ENCODE data around the gene PEX11G.
A peak's percentile ranks its signal among the peaks of the same experiment; 100 is the strongest.

Gene PEX11G

DNA sequence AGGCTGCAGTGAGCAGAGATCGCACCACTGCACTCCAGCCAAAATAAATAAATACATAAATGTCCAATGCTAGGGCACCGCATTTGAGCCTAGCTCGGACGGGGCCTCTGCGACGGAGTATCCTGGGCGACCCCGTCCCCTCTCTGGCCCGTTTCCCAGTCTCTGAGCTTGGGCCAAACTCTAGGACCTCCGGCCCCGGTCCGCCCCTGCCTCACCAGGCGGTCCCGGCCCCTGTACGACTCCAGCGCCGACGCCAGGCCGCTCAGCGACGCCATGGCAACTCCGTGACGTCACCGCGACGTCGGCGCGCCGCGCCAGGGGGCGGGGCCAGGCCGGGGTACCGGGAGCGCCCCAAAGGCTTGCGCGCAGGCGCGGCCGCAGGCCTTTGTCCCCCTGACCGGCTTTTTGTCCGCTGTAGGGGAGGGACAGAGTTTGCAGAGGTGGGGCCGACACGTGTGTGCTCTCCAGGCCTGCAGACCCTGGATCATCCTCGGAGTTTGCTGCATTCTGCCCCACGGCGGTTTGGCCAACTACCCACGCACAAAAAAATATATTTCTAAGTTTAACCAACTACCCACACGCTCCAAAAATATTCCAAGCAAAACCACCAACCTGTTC is at the start of gene PEX11G:
Gene PEX11G, minus strand, starts transcription at position 300 of the 618 bp plus-strand sequence. Its CDS starts 25 bp downstream, at position 275.
- peak; percentile 88 for DNase-seq (ENCODE audit: low spot score)

DNA sequence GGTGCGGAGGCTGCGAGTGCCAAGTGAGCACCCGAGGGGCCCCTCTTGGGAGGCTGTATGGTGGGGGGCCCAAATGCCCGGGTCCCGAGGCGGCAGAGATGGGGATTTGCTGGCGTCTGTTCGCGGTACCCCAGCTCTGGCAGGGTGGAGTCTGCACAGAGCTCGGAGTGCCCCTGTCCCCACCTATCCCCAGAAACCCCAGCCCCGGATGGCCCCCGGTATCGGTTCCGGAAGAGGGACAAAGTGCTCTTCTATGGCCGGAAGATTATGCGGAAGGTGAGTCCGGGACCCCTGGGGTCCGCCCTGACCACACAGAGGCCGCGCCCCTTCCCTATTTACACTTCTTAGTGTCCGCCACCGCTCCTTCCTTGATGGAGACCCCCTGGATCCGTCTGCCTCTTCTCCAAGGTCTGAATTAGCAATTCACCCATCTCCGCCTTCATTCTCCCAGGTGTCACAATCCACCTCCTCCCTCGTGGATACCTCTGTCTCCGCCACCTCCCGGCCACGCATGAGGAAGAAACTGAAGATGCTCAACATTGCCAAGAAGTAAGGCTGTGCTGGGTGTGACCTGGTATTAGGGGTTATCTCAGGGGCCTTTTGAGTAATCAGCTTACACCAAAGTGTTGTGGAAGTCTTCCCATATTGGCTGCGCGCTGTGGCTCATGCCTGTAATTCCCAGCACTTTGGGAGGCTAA is 47.3 kb upstream of the PEX11G start:
- DNase-seq (ENCODE audit: low spot score), result no peak

DNA sequence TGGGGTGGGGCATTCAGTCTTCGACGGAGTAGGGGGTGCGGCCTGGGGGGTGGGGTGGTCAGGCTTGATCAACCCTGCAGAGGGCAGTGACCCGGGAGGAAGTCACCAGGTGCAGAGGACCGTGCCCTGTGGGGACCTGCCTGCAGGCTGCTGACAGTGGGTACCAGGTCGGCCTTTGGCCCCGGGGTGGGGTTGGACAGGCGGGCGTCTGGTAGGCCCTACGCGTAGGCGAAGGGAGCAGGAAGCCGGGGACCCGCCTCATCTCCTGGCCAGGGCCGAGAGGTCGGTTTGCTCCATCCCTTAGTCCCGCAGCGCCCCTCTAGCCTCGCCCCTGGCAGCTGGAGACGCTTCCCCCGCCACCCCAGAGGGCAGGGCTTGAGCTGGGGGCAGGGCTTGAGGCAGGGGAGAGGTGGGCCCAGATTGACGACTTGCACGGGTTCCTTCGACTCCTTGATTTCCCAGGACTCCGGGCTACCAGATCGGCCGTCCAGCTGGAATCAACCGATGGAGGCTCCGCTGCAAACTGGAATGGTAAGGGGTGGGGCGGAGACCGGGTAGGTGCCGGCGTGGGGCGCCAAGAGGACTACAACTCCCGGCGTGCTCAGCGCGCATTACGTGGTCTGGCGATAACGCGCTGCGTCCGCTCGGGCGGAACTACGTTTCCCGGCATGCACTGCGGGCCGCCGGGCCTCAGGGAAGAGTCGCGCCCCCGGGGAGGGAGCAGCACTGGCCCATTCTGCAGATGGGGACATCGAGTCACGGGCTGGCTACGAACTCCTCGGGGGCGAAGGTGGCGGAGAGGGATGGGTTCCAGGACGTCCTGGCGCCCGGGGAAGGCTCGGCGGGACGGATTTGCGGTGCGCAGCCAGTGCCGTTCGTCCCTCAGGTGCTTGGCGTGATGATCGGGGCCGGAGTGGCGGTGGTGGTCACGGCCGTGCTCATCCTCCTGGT is 46.5 kb upstream of the PEX11G start, which contains the start of gene PNPLA6:
Gene PNPLA6, plus strand, starts transcription at position 671 of the 951 bp plus-strand sequence. Its CDS starts 72 bp downstream, at position 743.
- DNase-seq (ENCODE audit: low spot score), result peak; percentile 93

DNA sequence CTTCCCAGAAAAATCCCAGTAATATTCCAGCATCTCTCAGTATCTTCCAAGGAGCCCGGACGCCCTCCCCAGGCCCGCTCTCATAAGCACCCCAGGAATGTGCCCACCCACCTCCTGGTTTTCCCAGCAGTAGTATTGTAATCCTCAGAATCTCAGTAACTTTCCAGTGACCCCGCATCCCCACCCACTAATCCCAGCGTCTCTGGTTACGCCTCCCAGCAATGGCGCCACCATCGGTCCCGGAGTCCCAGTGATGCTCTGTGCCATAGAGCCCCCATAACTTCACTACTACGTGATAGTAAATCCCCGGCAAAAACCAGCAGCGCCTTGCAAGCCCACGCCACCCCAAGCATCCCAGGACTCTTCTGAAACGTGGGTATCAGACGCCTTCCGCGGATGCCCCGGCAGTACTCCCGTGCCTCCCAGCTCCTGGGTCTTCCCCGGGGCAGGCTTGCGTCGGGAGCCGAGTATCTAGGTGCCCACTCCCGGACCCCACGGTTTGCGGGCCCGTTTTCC is 45.8 kb upstream of the PEX11G start:
- peak; percentile 79 for DNase-seq (ENCODE audit: low spot score)

DNA sequence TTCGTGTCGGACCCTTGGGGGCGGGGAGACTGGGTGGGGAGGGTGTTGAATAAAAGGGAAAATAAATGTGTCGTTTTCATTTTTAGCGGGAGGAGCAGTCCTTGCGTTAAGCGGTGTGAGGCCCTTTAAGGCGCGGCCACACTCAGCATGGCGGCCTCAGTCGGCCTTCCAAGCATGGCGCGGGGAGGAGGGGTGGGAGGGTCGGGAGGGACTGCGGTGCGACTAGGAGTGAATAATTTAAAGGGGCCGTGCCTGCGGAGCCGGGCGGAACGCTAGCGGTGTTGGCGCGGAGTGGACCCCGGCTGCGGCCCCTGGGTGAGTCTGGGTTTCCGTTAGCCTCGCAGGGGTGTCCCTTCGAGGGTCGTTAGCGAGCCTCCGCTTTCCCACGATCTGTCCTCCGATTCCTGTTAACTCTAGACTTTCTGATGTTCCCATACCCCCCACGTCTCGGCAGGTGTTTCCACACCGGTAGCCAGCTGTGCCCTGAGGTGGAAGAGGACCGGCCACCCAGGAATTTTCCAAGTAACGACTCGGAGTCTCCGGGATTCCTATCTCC is 45.2 kb upstream of the PEX11G start:
- DNase-seq (ENCODE audit: low spot score), result peak; percentile 89

DNA sequence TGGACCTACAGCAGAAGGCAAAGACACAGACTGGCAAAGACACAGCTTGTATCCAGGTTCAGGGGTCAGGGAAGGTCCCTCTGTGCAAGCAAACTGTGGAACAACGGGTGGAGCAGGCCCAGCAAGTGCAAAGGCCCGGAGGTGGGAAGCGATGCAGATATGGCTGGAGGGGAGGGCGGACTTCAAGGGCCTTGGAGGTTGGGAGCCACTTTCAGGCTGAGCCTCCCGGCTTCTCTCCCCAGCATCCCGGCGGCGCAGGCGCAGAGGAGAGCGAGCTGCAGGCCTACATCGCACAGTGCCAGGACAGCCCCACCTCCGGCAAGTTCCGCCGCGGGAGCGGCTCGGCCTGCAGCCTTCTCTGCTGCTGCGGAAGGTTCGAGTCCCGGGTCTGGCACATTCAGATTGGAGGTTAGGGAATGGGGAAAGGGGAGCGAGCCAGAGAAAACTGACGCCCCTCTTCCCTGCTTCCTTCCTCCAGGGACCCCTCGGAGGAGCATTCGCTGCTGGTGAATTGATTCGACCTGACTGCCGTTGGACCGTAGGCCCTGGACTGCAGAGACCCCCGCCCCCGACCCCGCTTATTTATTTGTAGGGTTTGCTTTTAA is 44.5 kb upstream of the PEX11G start:
- DNase-seq (ENCODE audit: low spot score), result no peak

DNA sequence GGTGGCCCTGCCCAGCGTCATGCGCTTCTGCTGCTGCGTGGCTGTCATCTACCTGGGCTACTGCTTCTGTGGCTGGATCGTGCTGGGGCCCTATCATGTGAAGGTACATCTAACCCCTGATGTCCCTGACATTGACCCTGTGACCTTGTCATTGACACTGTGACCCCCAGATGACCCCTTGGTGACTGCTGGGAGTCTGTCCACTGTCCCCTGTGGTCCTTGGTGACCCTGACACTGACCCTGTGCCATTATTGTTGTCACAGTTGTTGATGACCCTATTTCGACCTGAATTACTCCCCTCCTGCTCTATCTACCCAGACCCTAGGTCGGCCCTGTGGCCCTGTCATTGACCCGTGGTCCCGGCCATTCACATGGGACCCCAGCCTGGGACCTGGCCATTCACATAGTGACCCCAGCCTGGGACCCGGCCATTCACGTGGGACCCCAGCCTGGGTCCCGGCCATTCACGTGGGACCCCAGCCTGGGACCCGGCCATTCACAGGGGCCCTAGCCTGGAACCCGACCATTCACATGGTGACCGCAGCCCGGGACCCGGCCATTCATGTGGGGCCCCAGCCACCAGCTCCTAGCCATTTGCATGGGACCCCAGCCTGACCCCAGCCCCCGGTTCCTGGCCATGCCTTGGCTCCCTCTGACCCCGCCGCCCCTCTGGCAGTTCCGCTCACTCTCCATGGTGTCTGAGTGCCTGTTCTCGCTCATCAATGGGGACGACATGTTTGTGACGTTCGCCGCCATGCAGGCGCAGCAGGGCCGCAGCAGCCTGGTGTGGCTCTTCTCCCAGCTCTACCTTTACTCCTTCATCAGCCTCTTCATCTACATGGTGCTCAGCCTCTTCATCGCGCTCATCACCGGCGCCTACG is 41.0 kb upstream of the PEX11G start:
- no peak for DNase-seq (ENCODE audit: low spot score)

DNA sequence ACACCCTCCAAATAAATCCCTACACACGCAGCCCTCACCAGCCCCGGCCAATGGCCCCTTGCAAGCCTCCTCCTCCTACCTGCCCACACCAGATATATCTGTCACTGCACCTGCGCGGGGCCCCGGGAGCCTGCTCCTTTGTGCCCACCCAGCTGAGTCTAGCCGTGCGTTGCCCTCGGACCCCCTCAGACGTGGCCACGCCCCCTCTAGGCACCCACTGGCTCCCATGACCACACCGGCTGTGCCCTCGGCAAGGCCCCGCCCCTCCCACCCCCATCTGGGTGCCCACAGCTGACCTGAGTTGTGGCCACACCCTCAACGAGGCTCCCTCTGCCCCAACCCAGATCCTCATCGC is 40.4 kb upstream of the PEX11G start:
- DNase-seq (ENCODE audit: low spot score), result no peak

DNA sequence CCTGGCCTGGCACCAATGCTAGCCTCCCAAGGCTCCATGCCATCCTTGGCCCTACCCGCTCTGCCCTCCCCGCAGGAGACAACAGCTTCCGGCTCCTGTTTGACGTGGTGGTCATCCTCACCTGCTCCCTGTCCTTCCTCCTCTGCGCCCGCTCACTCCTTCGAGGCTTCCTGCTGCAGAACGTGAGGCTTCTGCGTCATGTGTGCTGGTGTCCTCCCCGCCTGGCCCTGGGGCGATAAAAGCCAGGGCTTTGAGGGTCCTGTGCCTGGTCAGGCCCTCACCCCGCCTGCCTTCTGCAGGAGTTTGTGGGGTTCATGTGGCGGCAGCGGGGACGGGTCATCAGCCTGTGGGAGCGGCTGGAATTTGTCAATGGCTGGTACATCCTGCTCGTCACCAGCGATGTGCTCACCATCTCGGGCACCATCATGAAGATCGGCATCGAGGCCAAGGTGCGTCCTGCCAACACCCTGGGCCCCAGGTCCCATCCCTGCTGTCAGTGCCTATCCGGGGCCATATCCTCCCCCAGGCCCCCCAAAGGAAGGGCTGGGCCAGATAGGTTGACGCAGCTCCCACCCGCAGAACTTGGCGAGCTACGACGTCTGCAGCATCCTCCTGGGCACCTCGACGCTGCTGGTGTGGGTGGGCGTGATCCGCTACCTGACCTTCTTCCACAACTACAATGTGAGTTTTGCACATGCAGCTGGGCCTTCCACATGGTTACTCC is 39.8 kb upstream of the PEX11G start:
- DNase-seq (ENCODE audit: low spot score), result no peak

DNA sequence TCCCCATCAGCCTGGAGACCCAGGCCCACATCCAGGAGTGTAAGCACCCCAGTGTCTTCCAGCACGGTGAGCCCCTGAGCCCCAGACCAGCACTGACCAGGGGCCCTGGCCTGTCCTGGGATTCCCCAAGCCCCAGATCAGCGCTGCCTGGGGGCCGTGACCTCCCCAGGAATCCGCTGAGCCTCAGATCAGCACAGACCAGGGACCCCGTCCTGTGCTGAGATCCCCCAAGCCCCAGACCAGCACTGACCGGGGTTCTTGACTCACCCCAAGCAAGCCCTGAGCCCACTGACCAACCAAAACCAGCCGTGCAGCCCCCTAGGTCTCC is 39.3 kb upstream of the PEX11G start:
- no peak for DNase-seq (ENCODE audit: low spot score)

DNA sequence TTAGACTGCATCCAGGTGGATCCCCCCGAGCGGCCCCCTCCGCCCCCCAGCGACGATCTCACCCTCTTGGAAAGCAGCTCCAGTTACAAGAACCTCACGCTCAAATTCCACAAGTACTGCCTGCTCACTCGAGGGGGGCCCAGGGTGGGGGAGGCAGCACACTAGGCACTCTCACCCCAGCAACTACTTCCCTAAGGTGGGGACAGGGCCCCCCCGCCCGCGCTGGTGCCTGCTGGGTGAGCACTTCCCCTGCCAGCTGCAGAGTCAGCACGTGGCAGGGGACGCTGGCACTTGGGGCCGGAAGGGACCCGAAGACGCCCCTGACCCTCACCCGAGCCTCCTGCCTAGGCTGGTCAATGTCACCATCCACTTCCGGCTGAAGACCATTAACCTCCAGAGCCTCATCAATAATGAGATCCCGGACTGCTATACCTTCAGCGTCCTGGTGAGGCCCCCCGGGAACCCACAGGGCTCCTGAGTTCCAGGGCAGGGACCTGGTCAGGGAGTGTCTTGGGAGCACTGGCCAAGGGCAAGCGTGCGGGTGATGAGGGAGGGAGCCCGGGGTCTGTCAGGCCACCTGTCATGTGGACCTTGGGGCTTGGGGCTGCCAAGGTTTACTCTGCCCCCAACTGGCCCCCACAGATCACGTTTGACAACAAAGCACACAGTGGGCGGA is 38.8 kb upstream of the PEX11G start:
- no peak for DNase-seq (ENCODE audit: low spot score)

DNA sequence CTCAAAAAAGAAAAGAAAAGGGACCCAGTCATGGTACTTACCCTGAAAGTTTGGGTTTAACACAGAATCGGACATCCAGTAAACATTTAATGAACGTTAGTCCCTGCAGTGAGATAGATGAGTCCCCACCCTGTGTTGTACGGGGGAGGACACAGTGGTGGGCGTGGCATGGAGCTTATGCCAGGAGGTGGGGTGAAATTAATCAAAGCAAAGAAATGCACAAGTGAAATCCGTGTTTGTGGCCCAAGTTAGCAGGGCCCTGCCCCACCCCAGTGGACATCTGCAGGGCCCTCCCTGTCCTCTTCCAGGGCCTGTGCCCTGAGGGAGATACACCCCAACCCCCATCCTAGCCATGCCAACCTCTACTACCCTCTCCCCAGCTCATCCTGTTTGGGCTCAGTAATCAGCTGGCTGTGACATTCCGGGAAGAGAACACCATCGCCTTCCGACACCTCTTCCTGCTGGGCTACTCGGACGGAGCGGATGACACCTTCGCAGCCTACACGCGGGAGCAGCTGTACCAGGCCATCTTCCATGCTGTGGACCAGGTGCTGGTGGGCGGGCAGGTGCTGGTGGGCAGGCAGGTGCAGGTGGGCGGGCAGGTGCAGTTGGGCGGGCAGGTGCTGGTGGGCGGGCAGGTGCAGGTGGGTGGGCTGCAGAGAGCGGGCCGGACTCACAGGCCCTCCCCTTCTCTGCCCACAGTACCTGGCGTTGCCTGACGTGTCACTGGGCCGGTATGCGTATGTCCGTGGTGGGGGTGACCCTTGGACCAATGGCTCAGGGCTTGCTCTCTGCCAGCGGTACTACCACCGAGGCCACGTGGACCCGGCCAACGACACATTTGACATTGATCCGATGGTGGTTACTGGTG is 37.5 kb upstream of the PEX11G start:
- no peak for DNase-seq (ENCODE audit: low spot score)

DNA sequence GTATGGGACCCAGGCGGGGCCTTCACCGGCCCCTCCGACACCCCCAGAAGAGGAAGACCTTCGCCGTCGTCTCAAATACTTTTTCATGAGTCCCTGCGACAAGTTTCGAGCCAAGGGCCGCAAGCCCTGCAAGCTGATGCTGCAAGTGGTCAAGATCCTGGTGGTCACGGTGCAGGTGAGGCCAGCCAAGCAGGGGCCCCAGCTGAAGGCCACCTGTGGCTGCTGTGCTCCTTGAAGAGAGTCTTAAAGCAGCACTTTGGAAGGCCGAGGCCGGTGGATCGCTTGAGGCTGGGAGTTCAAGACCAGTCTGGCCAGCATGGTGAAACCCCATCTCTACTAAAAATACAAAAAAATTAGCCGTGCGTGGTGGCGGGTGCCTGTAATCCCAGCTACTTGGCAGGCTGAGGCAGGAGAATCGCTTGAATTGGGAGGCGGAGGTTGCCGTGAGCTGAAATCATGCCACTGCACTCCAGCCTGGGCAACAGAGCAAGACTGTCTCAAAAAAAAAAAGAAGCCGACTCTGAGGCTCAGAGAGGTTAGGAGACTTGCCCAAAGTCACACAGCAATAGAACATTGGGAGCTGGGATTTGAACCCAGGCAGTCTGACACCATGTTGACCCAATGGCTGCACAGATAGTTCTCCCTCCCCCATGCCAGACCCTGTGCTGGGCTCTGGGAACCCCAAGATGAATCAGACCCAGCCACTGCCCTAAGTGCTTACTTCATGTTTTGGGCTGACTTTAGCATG is 36.3 kb upstream of the PEX11G start:
- DNase-seq (ENCODE audit: low spot score), result no peak

DNA sequence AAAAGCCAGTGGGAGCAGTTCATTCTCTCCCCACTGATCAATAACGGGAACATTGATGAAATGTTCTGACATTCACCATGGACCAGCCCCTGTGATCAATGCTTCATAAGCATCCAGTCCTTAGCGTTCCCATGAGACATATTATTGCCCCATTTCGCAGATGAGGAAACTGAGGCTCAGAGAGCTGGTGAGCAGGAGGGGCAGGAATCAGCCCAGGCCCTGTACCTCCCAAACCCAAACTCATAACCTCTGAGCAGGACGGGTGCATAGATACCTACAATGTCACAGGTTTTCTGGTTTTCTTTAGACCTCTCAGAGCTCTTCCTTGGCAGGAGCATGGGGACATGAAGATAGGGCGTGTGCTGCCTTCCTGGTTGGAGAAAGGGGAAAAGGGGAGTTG is 35.7 kb upstream of the PEX11G start:
- no peak for DNase-seq (ENCODE audit: low spot score)

DNA sequence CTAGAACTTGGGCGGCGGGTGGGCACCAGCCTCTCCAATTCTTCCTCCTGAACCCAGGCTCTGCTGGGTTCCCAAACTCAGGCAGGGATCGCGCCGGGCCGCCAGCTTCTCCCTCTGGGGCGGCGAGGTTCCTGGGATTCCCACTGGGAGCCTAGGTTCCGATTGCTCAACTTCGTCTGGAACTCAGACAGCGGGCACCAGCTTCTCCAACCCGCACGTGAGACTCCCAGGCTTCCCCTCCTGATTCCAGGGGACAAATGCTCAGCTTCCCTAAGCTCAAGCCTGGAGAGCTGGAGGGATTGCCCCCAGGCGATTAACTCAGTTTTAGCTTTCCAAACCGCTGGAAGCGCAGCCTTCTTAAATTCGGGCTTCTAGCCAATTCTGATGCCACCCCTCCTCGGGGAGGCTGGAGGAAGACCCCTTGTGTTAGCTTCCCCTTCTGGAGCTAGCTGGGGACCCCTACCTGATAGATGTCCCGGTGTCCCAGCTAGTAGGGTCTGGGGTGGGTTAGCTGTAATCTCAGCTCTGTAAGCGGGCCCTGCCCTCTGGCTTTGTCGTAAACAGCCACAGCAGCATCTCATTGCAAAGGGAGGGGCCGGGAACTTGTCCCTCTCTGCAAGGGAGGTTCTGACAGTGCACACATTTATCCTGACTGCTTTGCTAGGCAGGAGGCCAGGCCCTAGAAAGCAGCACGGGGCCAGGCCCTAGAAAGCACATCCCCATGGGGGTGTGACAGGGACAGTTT is 34.3 kb upstream of the PEX11G start:
- no peak for DNase-seq (ENCODE audit: low spot score)

DNA sequence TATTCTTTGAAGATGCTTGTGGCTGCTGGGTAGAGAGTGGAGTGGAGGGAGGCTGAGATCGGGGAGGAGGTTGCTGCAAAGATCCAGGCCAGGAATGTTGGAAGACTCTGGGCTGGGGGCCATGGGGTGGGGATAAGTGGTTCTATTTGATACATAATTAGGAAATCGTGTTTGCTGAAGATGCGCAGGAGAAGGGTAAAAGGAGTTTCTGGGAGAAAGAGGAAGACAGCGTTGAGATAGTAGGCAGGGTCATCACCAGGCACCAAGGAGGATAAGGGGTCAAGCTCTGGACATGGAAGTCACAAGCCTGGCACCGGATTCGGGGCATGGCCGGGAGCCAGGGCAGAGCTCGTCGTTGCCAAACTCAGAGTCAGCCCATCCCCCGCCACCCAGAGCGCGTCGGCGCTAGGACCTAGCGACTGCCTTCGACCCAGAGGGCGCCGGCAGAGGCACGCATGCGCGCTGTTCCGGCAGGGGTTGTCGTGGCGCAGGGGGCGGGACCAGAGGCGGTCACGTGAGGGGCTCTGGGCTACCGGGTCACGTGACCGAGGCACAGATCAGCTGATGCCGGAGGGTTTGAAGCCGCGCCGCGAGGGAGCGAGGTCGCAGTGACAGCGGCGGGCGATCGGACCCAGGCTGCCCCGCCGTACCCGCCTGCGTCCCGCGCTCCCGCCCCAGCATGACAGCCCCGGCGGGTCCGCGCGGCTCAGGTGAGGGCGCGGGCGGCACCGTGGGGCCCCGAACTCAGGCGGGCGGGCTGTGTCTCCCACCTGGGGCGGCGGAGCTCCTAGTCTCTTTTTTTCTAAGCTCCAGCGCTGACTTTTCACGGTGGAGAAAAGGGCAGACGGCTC is 33.5 kb upstream of the PEX11G start, which contains the start of gene MCOLN1:
Gene MCOLN1, plus strand, starts transcription at position 553 of the 851 bp plus-strand sequence. Its CDS starts 127 bp downstream, at position 680.
- DNase-seq (ENCODE audit: low spot score), result peak; percentile 96
